Measurements from ENCODE around the gene GCFC2.
"Not testable (repeated sequence)": the region's sequence is repeated elsewhere in the genome, so short reads cannot be mapped to it uniquely, and the experiment has no call there.

The GCFC2 gene

DNA sequence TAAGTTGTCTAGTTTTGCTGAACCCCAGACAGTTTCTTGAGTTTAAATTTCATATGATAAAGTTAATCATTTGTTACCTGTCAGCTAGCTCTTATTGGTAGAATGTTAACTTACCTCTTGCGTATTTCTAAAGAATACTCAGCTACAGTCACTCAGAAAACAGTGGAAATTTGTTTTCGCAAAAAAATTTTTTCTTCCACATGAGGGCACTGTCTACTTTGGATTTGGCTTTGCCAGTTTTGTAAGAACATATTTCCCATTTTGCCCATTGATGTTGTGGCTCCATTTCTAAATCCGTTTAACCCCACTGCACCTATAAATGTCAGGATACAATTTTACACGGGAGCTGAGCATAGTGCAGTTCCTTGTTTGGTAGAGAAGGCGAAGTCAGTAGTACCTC lies 19.1 kb upstream of the GCFC2 start:
- TF ChIP-seq, protein P1, sequence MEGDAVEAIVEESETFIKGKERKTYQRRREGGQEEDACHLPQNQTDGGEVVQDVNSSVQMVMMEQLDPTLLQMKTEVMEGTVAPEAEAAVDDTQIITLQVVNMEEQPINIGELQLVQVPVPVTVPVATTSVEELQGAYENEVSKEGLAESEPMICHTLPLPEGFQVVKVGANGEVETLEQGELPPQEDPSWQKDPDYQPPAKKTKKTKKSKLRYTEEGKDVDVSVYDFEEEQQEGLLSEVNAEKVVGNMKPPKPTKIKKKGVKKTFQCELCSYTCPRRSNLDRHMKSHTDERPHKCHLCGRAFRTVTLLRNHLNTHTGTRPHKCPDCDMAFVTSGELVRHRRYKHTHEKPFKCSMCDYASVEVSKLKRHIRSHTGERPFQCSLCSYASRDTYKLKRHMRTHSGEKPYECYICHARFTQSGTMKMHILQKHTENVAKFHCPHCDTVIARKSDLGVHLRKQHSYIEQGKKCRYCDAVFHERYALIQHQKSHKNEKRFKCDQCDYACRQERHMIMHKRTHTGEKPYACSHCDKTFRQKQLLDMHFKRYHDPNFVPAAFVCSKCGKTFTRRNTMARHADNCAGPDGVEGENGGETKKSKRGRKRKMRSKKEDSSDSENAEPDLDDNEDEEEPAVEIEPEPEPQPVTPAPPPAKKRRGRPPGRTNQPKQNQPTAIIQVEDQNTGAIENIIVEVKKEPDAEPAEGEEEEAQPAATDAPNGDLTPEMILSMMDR (IDR thresholded peaks at IDR 0.05; ENCODE audit: insufficient read depth, low read depth, low read length, missing control alignments) = peak; percentile 18
- DNase-seq (ENCODE audit: low read depth) = peak; percentile 24
- H3K4me3 ChIP-seq (ENCODE audit: low read depth, low read length) = no peak overlapping the region

GRCh38 chr2:75728614-75729419 lies 18.1 kb upstream of the GCFC2 start:
- TF ChIP-seq, protein P1 (IDR thresholded peaks at IDR 0.05; ENCODE audit: insufficient read depth, low read depth, low read length, missing control alignments) = no peak
- no peak overlapping the region for H3K4me3 ChIP-seq (ENCODE audit: low read depth, low read length)
- peak; percentile 22 for DNase-seq (ENCODE audit: low read depth)

GRCh38 chr2:75722687-75723086 lies 12.0 kb upstream of the GCFC2 start:
- TF ChIP-seq, protein P1 (IDR thresholded peaks at IDR 0.05; ENCODE audit: insufficient read depth, low read depth, low read length, missing control alignments) = no peak
- no peak overlapping the region for H3K4me3 ChIP-seq (ENCODE audit: low read depth, low read length)
- DNase-seq (ENCODE audit: low read depth) = no peak

DNA sequence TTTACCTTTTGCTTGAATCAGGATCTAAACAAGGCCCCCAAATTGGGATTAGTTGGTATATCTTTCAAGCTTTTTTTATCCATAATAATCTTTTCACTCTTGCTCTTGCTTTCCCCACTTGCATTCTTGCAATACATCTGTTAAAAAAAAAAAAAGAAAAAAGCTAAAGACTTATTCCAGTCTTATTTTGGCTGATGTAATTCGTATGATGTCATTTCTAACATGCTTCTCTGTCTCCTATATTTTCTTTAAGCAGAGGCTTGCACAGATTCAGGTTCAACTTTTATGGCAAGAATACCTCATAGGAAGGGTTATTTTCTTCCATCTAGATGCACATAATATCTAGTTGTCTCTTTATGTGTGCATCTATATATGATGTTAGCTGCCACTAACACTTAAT lies 9.8 kb upstream of the GCFC2 start:
- TF ChIP-seq, protein P1 (IDR thresholded peaks at IDR 0.05; ENCODE audit: insufficient read depth, low read depth, low read length, missing control alignments) = no peak
- no peak for DNase-seq (ENCODE audit: low read depth)
- H3K4me3 ChIP-seq (ENCODE audit: low read depth, low read length) = no peak overlapping the region

DNA sequence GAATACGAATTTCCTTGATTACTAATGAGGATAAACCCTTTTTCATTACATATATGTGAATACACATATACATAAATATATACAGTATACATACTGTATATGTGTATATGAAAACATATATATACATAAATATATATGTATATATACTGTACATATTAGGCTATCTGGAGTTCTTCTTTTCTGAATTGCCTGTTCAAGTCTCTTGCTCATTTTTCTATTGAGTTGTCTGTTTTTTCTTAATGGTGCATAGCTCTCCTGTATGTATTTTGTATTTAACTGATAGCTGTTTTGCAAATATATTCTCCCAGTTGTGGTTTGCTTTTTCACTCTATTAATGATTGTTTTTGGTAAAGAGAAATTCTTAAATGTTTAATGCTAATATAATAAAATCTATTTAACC lies 8.9 kb upstream of the GCFC2 start:
- H3K4me3 ChIP-seq (ENCODE audit: low read depth, low read length) = no peak overlapping the region
- no peak for DNase-seq (ENCODE audit: low read depth)
- TF ChIP-seq, protein P1 (IDR thresholded peaks at IDR 0.05; ENCODE audit: insufficient read depth, low read depth, low read length, missing control alignments) = no peak

DNA sequence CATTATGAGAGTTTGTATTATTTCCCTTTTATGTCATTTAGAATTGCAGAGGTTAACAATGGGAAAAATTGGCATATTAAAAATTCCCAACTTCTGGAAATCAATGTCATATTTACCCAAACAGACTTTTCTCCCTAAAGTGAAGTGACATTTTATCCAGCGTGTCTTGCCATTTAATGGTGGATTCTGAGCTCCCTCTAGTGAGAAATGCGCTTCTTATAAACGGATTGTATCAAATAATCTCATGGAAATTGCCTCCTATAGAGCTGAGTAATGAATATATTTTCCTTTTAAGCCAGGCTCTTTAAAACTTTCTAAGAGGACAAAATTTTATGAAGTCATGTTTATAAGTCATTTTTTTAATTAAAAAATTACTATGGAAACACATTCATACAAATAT lies 5.7 kb upstream of the GCFC2 start:
- H3K4me3 ChIP-seq (ENCODE audit: low read depth, low read length) = no peak overlapping the region
- no peak for DNase-seq (ENCODE audit: low read depth)
- TF ChIP-seq, protein P1 (IDR thresholded peaks at IDR 0.05; ENCODE audit: insufficient read depth, low read depth, low read length, missing control alignments) = no peak

DNA sequence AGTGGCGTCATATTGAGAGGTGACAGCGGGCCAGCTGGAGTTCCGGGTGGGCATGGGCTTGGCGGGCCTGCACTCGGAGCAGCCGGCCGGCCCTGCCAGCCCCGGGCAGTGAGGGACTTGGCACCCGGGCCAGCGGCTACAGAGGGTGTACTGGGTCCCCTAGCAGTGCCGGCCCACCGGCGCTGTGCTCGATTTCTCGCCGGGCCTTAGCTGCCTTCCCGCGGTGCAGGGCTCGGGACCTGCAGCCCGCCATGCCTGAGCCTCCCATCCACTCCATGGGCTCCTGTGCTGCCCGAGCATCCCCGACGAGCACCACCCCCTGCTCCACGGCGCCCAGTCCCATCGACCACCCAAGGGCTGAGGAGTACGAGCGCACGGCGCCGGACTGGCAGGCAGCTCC lies 875 bp upstream of the GCFC2 start:
- H3K4me3 ChIP-seq (ENCODE audit: low read depth, low read length); DNase-seq (ENCODE audit: low read depth): not testable (repeated sequence)

All from GM12865 (cell line).